IPS-18c (cell line): Measurements from ENCODE around the gene DSE.

Experiments
- H3K4me3 ChIP-seq: 2 replicates; pipeline ENCODE4 v1.7.0; 2013; ENCODE audit warnings: low read depth, mild to moderate bottlenecking, low read length, moderate library complexity; ENCODE audit not compliant: insufficient read depth
- H3K9me3 ChIP-seq: one replicate; pipeline ENCODE4 v1.6.1; 2013; ENCODE audit warnings: mild to moderate bottlenecking, low read length, moderate library complexity; ENCODE audit not compliant: control insufficient read depth, insufficient read depth

The DSE gene

DNA sequence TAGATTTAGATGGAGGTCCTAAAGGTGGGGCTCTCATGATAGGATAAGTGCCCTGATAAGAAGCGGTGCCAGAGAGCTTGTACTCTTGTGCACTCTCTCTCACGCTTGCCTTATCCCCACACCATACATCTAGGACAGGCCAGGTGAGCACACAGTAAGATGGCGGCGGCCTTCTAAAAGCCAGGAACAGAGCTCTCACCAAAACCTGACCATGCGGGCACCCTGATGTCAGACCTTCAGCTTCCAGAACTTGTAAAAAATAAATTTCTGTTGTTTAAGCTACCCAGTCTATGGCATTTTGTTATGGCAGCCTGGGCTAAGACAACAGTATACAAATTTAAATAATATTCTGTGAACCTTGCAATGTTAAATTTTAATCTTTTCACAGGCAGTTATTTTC lies 49.6 kb downstream of the DSE start:
- no peaks in the 10 kb centered on the region for H3K9me3 ChIP-seq
- H3K4me3 ChIP-seq = no peak overlapping the region

DNA sequence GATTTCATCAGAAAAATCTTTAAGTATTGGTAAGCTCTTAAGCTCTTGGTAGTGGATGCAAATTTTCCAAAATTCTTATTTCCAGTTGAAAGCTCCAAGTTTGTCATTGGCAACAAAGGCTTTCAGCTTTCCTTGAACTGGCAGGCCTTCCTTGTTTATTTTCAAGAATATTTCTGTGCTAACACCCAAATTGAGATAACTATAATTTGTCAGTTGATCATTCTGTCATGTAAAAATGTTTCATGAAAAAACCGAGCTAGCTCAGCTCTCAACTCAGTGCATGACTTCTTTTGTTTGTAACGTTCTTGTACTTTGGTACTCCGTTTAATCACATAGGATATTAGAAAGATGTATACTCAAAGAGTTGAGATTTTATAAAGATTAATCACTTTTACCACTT lies 51.5 kb downstream of the DSE start:
- H3K4me3 ChIP-seq = no peak overlapping the region
- no peaks in the 10 kb centered on the region for H3K9me3 ChIP-seq

DNA sequence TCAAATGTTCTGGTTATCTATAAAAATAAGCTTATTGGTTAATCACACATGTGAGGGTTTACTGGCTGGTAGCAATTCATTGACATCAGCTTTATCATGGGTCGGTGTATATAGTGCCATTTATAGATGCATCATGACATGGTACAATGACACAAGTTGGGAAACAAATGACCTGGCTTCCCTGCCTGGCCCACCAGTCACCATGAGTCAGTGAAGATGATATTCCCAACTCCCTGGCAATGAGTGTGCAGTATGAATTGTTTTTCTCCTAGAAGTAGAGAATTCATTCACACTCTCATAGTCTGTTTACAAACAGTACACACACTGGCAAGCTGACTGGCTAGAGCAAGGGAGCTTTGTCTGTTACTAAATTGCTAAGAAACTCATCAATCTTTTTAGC lies 53.3 kb downstream of the DSE start:
- no peak overlapping the region for H3K4me3 ChIP-seq
- H3K9me3 ChIP-seq = no peaks in the 10 kb centered on the region

DNA sequence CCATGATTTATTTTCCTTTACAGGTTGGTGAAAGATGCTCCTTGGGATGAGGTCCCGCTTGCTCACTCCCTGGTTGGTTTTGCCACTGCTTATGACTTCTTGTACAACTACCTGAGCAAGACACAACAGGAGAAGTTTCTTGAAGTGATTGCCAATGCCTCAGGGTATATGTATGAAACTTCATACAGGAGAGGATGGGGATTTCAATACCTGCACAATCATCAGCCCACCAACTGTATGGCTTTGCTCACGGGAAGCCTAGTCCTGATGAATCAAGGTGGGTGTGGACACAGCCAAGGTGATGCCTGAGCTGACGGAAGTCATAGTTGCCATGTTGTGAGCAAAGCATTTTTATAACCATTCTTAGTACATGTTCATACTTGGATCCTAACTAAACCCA lies 55.8 kb downstream of the DSE start:
- Histone ChIP-seq H3K4me3 (no peak overlapping the region), H3K9me3 (no peaks in the 10 kb centered on the region)

DNA sequence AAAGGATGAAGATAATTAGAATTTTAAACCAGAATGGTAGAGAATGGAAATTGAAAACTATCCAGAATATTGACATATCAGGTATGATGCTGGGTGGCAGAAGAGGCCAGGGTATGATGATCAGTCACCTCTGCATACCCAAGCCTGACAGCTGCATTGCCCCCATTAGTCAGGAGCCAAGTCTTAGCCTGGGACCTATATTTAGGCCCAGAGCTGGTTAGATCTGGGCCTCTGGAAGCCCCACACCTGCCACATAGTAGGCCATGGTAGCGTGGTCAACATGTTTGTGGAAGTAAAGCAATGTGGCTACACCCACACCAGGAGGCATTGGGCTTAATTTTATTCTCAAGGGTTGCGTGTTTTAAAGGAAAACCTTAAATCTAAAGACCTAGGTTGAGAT lies 58.4 kb downstream of the DSE start:
- no peak overlapping the region for H3K4me3 ChIP-seq

DNA sequence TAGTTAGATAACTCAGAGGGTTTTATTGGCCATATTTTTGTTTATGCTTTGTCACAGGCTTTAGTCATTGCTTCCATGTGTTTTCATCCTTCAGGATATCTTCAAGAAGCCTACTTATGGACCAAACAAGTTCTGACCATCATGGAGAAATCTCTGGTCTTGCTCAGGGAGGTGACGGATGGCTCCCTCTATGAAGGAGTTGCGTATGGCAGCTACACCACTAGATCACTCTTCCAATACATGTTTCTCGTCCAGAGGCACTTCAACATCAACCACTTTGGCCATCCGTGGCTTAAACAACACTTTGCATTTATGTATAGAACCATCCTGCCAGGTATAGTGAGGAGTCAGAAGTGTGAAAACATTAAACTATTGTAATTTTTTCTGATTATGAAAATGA lies 60.1 kb downstream of the DSE start:
- H3K9me3 ChIP-seq = no peaks in the 10 kb centered on the region
- no peak overlapping the region for H3K4me3 ChIP-seq

More for the DNA sequence above, 58.4 kb downstream of the DSE start:
- no peaks in the 10 kb centered on the region for H3K9me3 ChIP-seq

DNA sequence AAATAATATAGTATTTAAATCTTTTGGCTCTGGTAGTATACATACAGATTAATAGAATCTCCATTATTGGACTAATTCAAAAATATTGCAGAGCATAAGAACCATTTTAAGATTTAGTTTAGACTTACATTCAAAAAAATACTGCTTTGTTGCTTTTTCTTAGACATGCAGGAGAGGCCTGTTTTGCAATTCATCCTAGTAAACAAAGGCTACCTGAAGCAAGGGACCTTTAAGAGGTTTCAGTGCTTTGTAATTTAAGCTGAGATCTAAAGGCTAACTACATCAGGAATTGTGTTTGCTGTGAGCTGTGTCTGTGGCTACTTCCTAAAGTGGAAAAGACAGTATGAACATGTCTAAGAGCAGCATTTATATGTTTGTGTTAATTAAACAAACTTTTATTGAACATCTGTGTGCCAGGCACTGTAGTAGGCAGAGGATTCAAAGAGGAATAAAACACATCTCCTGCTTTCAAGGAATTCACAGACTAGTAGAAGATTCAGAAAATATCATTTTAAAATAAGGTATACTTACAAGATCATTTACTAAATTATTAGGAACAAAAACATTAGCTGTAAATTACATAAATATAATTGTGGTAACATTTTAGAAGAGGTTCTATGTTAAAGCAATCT lies 61.3 kb downstream of the DSE start:
- Histone ChIP-seq H3K4me3 (no peak overlapping the region), H3K9me3 (no peaks in the 10 kb centered on the region)

DNA sequence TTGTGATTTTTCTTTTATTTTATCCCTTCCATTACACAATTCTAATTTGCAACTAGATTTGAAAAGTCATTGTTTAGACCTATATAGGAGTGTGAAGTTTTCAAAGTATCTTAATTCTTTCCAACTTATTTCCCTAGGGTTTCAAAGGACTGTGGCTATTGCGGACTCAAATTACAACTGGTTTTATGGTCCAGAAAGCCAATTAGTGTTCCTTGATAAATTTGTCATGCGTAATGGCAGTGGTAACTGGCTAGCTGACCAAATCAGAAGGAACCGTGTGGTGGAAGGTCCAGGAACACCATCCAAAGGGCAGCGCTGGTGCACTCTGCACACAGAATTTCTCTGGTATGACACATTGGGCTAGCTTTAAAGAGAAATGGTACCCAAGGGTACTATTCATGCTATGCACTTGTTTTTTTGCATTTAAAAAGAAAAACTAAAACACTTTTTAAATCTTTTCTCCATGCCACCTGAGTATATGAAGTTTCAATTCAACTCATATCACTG lies 62.5 kb downstream of the DSE start:
- Histone ChIP-seq H3K9me3 (no peaks in the 10 kb centered on the region), H3K4me3 (no peak overlapping the region)

DNA sequence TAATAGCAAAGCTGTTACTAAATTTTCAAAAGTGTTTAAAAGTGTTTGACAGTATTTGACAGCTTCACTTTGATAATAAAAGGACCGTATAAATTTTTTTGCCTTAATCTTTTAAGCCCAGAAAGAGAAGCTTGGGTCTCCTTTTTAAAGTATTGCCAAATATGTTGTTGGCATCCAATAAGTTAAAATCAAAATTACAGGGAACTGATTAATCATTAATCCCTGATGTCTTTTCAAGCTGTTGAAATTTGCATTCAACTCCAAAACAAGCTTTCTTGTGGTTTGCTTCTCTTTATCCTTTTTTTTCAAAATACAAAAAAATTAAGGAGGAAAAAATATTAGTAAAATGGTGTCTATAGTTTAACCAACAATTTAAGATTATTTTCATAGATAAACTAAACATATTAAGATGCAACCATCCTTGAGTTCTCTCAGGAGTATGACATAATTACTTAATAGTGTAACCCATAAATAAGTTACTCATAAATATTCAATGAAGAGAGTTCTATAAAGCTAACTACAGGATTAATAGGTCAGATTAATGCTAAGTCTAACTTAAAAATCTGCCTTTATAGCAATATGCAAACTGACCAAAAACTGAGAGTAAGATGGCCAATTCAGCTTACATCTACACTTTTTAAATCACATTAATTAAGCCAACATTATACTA lies 63.4 kb downstream of the DSE start:
- Histone ChIP-seq H3K9me3 (no peaks in the 10 kb centered on the region), H3K4me3 (no peak overlapping the region)

DNA sequence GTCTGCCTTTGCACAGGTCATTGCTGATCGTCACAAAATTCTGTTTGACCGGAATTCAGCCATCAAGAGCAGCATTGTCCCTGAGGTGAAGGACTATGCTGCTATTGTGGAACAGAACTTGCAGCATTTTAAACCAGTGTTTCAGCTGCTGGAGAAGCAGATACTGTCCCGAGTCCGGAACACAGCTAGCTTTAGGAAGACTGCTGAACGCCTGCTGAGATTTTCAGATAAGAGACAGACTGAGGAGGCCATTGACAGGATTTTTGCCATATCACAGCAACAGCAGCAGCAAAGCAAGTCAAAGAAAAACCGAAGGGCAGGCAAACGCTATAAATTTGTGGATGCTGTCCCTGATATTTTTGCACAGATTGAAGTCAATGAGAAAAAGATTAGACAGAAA lies 65.8 kb downstream of the DSE start:
- H3K9me3 ChIP-seq = no peaks in the 10 kb centered on the region
- H3K4me3 ChIP-seq = no peak overlapping the region

DNA sequence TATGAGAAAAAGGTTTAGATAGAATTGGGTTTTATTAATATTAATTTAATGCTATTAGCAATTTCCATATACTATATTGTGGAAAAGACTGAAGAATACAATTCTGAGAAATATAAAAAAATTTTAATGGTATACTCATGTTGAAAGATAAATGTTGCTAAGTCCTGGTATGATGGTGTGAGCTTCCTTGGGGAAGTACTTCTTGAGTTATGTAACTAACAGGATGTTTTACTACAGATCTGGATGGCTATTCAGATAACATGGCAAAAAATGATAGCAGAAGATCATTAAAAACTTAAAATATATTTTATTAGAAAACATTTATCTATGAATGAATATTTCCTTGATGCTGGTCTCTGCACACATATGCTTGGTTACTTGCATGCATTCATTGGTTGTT lies 66.9 kb downstream of the DSE start:
- no peaks in the 10 kb centered on the region for H3K9me3 ChIP-seq

DNA sequence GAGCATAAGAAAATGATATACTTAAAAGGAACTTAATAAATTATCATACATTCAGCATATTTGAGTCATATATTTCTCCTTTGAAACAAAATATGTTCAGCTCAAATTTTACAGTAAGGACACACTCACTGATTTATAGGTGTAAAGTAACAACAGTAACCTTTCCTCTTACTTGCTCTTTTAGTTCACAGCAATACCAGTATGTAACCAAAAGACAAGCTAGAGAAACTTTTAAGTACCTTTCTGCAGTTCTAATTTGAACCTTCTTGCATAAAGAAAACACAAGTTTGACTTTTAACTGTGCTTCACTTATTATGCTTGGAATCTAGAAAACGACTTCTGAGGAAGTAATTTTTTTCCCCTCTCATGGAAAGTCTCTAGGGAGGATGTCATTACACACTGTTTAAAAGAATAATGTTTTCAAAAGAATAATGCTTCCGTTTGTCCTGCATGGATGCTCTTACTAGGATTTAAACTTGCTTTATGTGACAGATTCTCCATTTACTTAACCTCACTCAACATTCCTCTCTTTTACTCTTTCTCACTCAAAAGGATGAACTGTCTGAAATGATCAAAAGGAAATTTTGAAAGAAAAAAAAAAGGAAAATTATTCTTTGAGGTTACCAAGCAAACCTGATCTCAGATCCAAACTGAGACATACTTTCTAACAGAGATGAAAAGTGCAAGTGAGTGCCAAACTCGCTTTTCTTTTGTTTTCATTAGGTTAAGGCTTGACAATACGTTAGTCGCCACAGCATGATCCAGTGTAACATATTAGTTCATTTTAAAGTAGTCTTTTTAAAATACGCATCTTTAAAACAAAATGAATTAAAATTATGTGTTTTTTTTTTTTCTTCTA lies 68.1 kb downstream of the DSE start:
- Histone ChIP-seq H3K9me3 (no peaks in the 10 kb centered on the region), H3K4me3 (no peak overlapping the region)

More for the DNA sequence above, 66.9 kb downstream of the DSE start:
- H3K4me3 ChIP-seq = no peak overlapping the region

DNA sequence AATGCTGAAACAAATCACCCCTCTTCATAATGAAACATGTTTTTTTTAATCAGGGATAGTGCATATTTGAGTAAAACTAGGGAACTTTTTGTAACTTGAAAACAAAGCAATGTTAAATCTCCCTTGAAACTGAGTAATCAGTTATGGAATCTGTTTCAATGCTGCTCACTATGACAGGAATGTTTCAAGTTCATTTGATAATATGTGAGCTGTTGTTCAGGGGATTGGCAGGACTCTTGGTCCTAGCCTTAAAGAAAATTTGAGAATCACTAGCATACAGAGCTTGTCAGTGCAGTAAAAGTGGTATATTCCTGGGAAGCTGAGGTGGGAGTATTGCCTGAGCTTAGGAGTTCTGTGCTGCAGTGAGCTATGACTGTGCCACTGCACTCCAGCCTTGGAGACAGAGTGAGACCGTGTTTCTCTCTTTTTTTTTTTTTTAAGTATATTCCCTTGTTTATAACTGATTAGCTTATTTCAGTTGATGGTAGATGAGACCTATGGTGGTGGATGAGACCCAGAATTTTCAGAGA lies 68.8 kb downstream of the DSE start:
- Histone ChIP-seq H3K4me3 (no peak overlapping the region), H3K9me3 (no peaks in the 10 kb centered on the region)

DNA sequence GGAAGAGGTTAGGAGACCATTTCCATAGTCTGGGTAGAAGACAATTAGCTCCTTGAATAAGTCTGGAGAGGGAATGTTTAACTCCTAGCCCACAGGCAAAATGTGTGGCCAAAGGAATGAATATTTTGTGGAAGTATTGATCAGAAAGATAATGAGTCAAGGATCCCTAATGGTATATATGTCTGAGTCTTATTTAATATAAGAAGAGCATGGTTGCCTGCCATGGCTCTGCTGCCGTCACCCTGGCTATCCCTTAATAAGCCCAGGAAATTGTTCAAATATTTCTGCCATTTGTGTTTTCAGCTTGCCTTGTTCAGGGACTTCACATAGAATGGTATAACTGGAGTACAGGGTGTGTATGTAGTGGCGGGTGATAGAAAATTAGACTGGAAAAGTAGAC lies 72.4 kb downstream of the DSE start:
- no peaks in the 10 kb centered on the region for H3K9me3 ChIP-seq
- H3K4me3 ChIP-seq = no peak overlapping the region

DNA sequence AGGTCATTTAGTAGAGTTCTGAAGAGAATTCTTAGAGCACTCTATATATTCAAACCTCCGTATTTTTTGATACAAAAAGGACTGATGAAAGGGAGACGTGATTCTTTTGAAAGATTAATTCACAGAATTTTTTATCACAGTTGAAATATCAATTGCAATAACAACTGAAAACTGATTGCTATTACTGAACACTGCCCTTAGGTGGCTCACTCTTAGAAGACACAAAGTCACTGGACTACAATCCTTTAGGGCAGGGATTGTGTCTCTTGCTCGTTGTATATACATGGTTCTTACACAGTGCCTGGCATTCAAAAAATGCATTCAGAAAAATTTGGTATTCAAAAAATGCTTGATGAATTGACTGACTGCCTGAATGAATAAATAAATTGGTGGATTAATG lies 73.3 kb downstream of the DSE start:
- H3K9me3 ChIP-seq = no peaks in the 10 kb centered on the region
- no peak overlapping the region for H3K4me3 ChIP-seq

DNA sequence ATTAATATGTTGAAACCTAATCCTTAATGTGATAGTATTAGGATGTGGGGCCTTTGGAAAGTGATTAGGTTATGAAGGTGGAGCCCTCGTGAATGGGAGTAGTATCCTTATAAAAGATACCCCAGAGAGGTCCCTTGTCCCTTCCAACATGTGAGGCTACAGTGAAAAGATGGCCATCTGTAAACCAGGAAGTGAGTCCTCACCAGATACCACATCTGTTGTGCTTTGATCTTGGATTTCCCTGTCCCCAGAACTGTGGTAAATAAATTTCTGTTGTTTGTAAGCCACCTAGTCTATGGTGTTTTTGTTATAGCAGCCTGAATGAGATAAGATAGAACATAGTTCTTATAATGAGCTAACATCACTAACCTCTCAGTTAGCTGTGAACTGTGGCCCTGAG lies 73.8 kb downstream of the DSE start:
- Histone ChIP-seq H3K9me3 (no peaks in the 10 kb centered on the region), H3K4me3 (no peak overlapping the region)

DNA sequence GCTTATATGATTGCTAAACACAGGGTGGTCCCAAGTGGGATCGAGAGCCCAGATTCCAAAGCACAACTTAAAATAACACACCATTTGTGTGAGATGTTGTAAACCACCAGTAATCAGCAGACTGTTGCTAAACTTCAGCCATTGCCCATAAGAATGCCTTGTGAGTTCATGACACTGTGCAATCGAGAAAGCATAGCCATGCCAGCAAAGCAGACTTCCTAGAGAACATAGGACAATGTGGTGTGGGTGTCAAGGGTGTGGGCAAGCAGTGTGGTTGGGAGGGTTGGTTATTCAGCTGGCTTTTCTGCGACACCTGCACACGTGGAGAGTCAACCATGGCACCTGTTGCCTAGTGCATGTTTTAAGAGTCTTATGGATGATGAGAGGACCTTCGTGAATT lies 74.4 kb downstream of the DSE start:
- H3K9me3 ChIP-seq = no peaks in the 10 kb centered on the region
- no peak overlapping the region for H3K4me3 ChIP-seq

DNA sequence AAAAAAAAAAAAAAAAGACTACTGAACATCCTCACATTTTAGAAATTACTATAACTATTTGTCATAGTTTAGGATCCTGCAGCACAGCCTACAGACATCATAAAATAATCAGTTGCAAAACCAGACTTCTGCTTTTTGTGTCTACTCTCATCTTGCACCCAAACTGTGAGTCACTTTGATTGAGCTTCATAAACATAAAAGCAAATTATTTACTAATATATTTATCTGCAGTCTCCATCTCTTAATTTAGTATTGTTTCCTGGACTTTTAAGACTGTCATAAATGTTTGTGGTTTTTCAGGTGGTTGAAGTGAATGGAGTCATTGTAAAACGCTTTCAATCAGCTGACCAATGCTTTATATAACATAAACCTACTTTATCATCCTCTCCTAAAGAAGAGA lies 75.7 kb downstream of the DSE start:
- Histone ChIP-seq H3K9me3 (no peaks in the 10 kb centered on the region), H3K4me3 (no peak overlapping the region)
